ENCODE data around the gene HIGD1B. TPM values are rescaled to one million over a fixed set of nuclear protein-coding genes. Genes with fewer than 3 reads are reported as not detected.

HIGD1B gene
- total and polyA plus RNA-seq, 9 of the 15 experiments (the other 6 are each of a cell fraction or from before 2014, with no cell fraction given), result not detected

DNA sequence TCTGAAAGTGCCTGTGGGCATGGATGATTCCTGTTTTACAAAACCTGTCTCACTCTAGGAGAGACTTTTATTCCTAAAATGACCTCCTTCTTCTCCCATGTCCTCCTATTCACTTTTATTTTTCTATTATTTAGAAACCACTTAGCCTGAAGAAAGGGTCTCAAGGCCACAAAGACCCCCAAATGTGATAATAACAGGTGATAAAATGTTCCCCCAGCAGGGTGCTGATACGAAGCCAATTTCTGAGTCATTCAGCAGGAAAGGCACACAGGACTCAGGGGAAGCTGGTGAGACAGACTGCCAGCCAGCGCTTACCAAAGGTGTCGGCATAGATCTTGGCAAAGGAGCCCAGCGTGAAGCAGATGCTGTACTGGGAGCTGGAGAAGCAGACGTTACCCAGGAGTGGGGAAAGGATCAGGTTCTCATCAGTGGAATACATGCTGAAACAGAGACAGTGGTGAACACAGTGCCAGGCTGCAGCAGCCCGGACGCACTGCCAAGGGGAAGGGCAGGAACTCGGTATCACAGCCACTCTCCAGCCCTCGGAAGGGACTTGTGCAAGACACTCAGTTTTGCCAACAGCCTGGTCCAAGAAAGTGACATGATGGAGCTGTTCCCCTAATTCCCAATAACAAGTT lies 24.6 kb downstream of the HIGD1B start (continued):
- TF ChIP-seq CBX3 (IDR thresholded peaks at IDR 0.05; ENCODE audit: borderline replicate concordance in 1 of 2, low read length in 2 of 2) (no peak), XRCC3 (IDR thresholded peaks at IDR 0.05) (no peak), PHF8 (IDR thresholded peaks at IDR 0.05; ENCODE audit: borderline replicate concordance, low read length) (no peak), ZNF589 (CRISPR knock-in tag; IDR thresholded peaks at IDR 0.05; ENCODE audit: low read depth) (no peak), ZNF764 (CRISPR knock-in tag; IDR thresholded peaks at IDR 0.05; ENCODE audit: low read depth) (no peak), CAMTA2 (CRISPR knock-in tag; conservative IDR thresholded peaks at IDR 0.05) (no peak), SMARCB1 (IDR thresholded peaks at IDR 0.05; ENCODE audit: insufficient read length, low read depth) (no peak), SIN3A (IDR thresholded peaks at IDR 0.05; ENCODE audit: borderline replicate concordance in 2 of 2, control insufficient read depth in 1 of 2, low read depth in 2 of 2, low read length in 2 of 2) (no peak), ZNF717 (CRISPR knock-in tag; IDR thresholded peaks at IDR 0.05) (no peak), NCOR1 (IDR thresholded peaks at IDR 0.05) (no peak)
- TF ChIP-seq, protein P1, sequence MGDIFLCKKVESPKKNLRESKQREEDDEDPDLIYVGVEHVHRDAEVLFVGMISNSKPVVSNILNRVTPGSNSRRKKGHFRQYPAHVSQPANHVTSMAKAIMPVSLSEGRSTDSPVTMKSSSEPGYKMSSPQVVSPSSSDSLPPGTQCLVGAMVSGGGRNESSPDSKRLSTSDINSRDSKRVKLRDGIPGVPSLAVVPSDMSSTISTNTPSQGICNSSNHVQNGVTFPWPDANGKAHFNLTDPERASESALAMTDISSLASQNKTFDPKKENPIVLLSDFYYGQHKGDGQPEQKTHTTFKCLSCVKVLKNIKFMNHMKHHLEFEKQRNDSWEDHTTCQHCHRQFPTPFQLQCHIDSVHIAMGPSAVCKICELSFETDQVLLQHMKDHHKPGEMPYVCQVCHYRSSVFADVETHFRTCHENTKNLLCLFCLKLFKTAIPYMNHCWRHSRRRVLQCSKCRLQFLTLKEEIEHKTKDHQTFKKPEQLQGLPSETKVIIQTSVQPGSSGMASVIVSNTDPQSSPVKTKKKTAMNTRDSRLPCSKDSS (IDR thresholded peaks at IDR 0.05; ENCODE audit: low read depth, partially characterized antibody), result no peak
- TF ChIP-seq, protein P2, sequence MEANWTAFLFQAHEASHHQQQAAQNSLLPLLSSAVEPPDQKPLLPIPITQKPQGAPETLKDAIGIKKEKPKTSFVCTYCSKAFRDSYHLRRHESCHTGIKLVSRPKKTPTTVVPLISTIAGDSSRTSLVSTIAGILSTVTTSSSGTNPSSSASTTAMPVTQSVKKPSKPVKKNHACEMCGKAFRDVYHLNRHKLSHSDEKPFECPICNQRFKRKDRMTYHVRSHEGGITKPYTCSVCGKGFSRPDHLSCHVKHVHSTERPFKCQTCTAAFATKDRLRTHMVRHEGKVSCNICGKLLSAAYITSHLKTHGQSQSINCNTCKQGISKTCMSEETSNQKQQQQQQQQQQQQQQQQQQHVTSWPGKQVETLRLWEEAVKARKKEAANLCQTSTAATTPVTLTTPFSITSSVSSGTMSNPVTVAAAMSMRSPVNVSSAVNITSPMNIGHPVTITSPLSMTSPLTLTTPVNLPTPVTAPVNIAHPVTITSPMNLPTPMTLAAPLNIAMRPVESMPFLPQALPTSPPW (CRISPR knock-in tag; IDR thresholded peaks at IDR 0.05), result no peak
- TF ChIP-seq, protein P3, sequence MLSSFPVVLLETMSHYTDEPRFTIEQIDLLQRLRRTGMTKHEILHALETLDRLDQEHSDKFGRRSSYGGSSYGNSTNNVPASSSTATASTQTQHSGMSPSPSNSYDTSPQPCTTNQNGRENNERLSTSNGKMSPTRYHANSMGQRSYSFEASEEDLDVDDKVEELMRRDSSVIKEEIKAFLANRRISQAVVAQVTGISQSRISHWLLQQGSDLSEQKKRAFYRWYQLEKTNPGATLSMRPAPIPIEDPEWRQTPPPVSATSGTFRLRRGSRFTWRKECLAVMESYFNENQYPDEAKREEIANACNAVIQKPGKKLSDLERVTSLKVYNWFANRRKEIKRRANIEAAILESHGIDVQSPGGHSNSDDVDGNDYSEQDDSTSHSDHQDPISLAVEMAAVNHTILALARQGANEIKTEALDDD (IDR thresholded peaks at IDR 0.05), result no peak
- TF ChIP-seq, protein P4, sequence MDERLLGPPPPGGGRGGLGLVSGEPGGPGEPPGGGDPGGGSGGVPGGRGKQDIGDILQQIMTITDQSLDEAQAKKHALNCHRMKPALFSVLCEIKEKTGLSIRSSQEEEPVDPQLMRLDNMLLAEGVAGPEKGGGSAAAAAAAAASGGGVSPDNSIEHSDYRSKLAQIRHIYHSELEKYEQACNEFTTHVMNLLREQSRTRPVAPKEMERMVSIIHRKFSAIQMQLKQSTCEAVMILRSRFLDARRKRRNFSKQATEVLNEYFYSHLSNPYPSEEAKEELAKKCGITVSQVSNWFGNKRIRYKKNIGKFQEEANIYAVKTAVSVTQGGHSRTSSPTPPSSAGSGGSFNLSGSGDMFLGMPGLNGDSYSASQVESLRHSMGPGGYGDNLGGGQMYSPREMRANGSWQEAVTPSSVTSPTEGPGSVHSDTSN (CRISPR knock-in tag; IDR thresholded peaks at IDR 0.05; ENCODE audit: low read depth), result no peak
- TF ChIP-seq, protein P4 (tag; conservative IDR thresholded peaks at IDR 0.05; ENCODE audit: low read depth), result no peak

Measured in K562 (cell line).